RCC 7860 (cell line): ENCODE data around the gene BDKRB2.

Experiments used
- DNase-seq: peaks from one replicate; pipeline ENCODE4 v3.0.0-alpha.2; 2015; ENCODE audit warnings: low spot score
- FAIRE-seq: peaks from 2 replicates; lab custom pipeline; 2012; peaks lifted over from hg19 to GRCh38; lab: Jason Lieb, UNC

Gene BDKRB2

GRCh38 chr14:96268431-96269358, 64.1 kb downstream of the BDKRB2 start:
- FAIRE-seq: peak; percentile 55
- peak; percentile 79 for DNase-seq

DNA sequence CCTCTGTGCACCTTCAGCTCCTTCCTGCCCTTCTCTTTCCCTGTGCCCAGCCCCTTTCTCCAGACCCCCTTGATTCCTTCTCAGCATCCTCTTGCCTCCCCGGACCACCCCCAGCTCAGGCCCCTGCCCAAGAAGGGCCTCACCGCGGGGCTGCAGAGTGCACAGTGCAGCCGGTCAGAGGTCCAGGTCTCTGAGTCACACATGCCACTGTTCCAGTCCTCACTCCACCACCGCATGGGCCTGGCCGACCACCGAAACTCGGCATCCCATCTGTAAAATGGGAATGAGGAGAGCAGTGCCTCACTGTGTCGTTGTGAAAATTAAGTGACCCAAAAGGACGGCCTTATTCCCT, 64.7 kb downstream of the BDKRB2 start:
- no peak for FAIRE-seq

DNA sequence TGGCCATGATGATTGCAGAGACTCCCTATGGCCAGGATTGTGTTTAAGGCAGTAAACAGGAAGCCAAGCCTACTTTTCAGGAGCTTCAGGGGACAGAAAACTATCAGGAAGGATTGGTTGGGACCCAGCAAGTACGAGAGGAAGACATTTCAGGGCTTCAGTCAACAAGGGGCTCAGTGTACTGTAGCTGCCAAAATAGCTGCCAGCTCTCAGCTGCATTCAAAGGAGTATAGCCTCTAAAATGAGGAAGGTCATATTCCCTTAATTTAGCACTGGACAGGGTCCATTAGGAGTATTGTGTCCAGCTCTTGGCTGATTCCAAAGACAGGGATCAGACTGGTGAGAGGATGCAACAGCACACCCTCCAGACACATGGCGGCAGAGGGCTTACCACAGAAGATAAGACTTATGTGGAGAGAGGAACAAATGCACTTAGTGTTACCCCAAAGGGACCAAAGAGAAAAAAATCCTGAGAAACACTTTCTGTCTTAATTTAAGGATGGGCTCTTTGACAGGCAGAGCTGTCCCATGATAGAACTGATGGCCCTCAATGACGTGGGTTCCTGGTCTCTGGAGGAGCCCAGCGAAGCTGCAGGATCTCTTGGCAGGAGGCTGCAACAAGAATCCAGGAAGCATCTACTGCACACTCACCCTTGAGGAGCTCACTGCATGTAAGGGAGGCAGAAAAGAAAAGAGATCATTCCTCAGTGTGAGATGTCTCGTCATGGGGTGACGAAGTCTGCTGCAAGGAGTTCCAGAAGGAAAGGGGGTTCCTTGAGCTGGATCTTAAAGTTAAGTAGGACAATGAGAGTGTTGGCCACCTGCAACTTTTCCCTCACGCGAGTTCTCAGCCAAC, 66.2 kb downstream of the BDKRB2 start:
- FAIRE-seq (no peak), DNase-seq (no peak)

More for the DNA sequence above, 64.7 kb downstream of the BDKRB2 start:
- no peak for DNase-seq

GRCh38 chr14:96271421-96271762, 66.8 kb downstream of the BDKRB2 start:
- no peak for FAIRE-seq

DNA sequence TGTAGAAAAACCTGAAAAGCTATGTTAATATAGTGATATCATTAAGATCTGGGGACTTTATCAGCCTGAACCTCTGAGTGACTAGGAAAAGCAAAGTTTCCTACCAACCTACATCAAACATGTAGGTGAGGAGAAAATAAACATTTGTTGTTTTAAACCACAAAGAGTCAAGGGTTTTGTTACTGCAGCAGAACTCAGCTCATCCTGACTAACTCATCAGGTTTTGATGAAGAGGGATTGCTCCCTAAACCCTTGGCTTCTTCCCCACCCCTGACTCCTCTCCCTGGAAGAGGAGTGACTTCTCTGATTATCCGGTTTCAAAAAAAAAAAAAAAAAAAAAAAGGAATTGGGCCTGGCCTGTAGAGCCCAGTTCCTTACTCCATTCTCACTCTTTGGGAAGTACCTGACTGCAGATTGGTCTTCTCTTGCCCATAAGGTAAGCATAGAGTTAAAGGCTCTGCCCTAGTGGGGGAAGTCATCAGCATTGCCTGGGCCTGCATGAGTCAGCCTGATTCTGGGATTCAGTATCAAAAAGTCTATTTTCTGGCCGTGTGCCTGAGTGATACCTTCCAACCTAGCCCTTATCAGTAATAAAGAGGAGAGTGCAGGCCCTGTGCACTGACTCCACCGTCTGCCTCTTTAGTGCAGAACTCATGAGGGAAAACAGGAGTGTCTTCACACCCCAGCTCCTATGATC, 68.3 kb downstream of the BDKRB2 start:
- FAIRE-seq (no peak), DNase-seq (peak; percentile 26)

More at GRCh38 chr14:96271421-96271762, 66.8 kb downstream of the BDKRB2 start:
- no peak for DNase-seq

GRCh38 chr14:96273629-96274028, 69.0 kb downstream of the BDKRB2 start:
- FAIRE-seq (no peak), DNase-seq (no peak)

- no peak for DNase-seq
- FAIRE-seq: no peak
Observed at GRCh38 chr14:96274122-96274521, 69.5 kb downstream of the BDKRB2 start.

- DNase-seq (no peak), FAIRE-seq (no peak)
Observed at GRCh38 chr14:96274543-96274942, 69.9 kb downstream of the BDKRB2 start.

DNA sequence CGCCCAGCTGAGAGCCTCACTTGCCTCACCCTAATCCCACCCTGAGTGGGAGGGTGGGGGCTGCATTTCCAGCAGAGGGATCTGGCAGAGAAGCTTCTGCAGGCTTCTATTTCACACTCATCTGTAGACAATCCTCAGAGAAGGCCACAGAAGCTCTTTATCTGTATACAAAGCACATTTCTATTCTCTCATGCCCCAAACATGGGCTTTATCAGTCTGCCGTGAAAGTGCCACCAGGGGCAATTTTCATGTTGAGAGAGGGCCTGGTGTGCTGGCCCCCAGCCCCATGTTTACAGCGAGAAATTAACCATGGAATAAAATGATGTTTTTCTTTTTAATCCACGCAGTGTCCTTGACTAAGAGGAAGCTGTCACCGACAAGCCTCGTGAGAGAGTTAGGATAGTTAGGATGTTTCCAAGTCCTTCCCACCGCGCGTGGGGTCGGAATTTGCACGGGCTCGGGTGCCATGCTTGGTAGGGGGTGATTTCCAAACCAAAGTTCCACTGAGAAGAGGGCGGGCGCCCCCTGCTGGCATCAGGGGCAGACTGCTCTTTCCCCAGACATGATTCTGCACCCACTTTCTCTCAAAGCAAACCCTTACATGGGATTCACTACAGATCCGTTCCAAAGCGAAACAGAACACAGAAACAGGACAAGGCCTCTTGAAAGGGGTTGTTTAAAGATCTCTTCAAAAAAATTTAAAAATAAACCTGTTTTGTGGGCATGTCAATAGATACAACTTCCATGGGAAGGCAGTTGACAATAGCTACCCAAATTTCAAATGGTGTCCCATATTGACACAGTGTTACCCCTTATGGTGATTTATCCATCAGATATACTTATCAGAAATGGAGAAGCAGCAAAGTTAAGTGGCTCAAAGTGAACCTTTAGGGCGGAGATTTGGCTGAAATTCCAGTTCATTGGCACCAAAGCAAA, 70.8 kb downstream of the BDKRB2 start:
- FAIRE-seq (no peak), DNase-seq (no peak)

DNA sequence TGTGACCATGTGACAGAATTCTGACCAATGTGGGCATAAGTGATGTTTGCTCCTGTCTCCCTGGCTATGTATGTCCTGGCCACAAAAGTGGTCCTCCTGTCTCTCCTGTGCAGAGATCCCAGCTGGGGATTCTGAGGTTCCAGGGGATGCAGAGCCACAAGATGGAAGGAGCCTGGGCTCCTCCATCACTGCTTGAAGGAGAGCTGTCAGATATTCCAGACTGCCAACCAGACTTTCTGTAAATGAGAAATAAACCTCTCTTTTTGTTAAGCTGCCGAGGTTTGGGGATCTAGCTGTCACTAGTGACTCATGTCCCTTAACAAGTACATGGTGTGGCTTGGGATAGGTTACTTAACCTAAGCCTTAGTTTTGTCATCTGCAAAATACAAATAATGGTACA, 73.3 kb downstream of the BDKRB2 start:
- no peak for FAIRE-seq
- DNase-seq: no peak

DNA sequence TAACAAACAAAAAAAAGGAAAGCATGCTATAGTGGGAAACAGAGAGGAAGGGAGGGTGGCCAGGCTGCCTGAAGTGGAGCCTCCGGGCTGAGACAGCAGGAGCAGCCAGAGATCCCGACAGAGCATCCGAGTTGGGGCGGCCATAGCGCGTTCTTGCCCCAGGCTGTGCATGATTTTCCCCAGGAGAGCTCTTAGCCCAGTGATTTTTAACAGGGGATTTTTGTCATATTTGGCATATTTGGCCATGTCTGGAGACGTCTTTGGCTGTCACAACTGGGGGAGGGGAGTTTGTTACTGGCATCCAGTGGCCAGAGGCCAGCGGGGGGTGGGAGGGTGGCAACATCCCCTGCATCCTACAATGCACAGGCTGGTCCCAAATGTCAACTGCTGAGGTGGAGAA, 74.9 kb downstream of the BDKRB2 start:
- DNase-seq (no peak), FAIRE-seq (no peak)

DNA sequence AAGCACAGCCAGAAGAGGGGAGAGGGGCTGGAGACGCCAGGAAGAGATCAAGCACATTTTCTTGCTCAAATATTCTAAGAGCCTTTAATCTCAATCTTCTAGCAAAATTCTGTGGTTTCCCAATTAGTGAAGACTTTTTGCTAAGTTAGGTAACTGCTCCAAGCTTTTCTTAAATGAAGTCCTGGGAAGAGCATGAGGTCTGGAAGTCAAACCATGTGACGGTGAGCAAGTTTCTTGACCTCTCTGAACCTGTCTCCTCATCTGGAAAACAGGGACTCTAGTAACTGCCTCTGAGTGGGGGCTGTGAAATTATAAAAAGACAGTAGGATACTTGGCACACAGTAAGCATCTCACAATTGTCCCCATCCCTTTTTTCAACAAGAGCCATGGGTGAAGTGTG, 75.5 kb downstream of the BDKRB2 start:
- no peak for DNase-seq
- FAIRE-seq: no peak

GRCh38 chr14:96281486-96281885, 76.8 kb downstream of the BDKRB2 start:
- DNase-seq (no peak), FAIRE-seq (no peak)

GRCh38 chr14:96284008-96284407, 79.4 kb downstream of the BDKRB2 start:
- FAIRE-seq: no peak

GRCh38 chr14:96284430-96284829, 79.8 kb downstream of the BDKRB2 start:
- DNase-seq (no peak), FAIRE-seq (no peak)

More at GRCh38 chr14:96284008-96284407, 79.4 kb downstream of the BDKRB2 start:
- DNase-seq: no peak

GRCh38 chr14:96285667-96286066, 81.0 kb downstream of the BDKRB2 start:
- FAIRE-seq (no peak), DNase-seq (no peak)

DNA sequence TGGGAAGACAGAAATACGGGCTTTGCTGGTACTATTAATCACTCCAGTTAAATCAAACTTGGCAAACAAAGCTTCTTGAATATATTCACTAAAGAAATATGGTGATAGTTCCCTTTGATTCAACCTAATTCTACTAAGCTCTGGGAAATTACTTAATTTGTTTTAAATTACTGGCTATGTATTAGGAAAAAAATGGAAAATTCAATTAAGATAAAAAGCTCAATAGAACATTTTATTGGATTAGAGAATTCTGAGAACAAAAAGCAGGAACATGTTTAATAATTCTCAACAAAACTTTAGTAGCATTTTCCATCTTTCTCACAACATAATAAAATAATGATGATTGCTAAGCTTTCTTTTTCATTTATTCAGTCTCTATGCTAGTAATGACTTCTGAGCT, 81.6 kb downstream of the BDKRB2 start:
- DNase-seq (no peak), FAIRE-seq (no peak)

DNA sequence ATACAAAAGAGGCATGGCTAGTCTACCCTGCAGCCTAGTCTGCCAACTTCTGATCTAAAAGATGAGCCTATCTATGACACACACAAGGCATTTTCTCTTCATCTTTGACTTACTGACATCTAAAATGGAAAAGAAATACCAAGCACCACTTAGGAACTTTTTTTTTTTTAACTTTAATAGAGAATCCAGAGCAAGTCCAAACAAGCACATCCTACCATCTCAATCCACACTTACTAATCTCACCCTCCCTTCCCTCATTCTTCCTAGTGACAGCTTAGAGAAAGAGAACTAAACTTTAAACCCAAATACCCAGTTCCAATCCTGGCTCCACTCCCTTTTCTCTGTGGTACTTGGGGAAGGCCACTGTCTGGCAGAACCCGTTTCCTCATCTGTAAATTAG, 83.2 kb downstream of the BDKRB2 start:
- DNase-seq (no peak), FAIRE-seq (no peak)
